Nephron (organoid): ENCODE results near the gene CARNS1.
"Not testable (repeated sequence)": the region's sequence is repeated elsewhere in the genome, so short reads cannot be mapped to it uniquely, and the experiment has no call there.

Experiments
- H3K27ac Mint-ChIP-seq, 3 experiments: 2 replicates each; pipeline ENCODE4 v1.8.0; 2020; ENCODE audit warnings: mixed read lengths in 3 of 3, mild to moderate bottlenecking in 2 of 3, moderate library complexity in 1 of 3
- H3K27me3 Mint-ChIP-seq: 2 replicates; pipeline ENCODE4 v1.8.0; 2021; ENCODE audit warnings: low read depth, mild to moderate bottlenecking, moderate library complexity, mixed read lengths
- H3K36me3 Mint-ChIP-seq: 2 replicates; pipeline ENCODE4 v1.8.0; 2020; ENCODE audit warnings: low read depth, mixed read lengths
- H3K4me1 Mint-ChIP-seq: 2 replicates; pipeline ENCODE4 v1.8.0; 2020; ENCODE audit warnings: mixed read lengths
- H3K4me3 Mint-ChIP-seq, 3 experiments: 2 replicates each; pipeline ENCODE4 v1.8.0; 2020; ENCODE audit warnings: mild to moderate bottlenecking in 3 of 3, mixed read lengths in 3 of 3, moderate library complexity in 2 of 3
- H3K9me3 Mint-ChIP-seq: 2 replicates; pipeline ENCODE4 v1.8.0; 2020; ENCODE audit warnings: mixed read lengths
- TF ChIP-seq, protein P1 (sequence below), 3 experiments: fragments of 200-600 bp; sonication (generic); IDR thresholded peaks; one replicate each; pipeline ENCODE4 v1.5.0; 2021; ENCODE audit warnings: antibody characterized with exemption in 3 of 3; ENCODE audit not compliant: unreplicated experiment in 3 of 3

CARNS1 gene

DNA sequence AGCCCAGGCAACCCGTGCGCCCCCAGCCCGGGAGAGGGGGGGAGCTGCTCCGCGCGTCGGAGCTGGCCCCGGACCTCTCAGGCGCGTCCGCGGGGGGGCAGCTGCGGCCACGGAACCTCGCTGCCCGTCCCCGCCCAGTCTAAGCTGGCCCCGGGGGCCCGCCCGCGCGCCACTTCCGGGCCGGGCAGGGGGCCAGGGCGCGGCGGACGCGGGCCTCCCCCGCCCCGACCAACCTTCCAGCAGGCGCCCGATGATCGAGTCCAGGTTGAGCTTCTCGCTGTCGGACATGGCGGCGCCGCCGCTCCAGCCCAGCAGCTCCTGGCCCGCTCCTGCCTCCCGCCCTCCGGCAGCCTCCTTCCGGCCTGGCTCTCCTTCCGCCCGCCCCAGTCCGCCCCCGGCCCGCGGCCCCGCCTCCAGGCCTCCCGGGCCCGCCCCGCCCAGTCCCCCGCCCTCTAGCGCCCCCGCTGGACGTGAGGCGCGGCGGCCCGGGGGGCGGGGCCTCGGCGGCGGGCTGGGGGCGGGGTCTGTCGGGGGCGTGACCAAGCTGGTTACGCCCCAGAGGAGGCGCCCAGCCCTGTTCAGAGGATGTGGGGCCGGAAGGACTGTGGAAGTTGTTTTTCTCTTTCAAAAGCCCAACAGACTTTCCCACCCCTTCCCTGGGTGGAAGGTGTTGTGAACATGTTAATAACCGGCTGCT, 13.8 kb upstream of the CARNS1 start, which contains the start of gene PPP1CA:
PPP1CA (minus strand) TSS at position 364 of the 697 bp plus-strand sequence; CDS start at position 288, 76 bp downstream.
- peak within 1 kb of the TSS; percentile 84 to 94 (median 91) for H3K4me3 Mint-ChIP-seq
- H3K36me3 Mint-ChIP-seq = peaks cover 10% of the 10 kb centered on the region
- no peaks in the 10 kb centered on the region for H3K27me3 Mint-ChIP-seq
- peak within 1 kb of the TSS; percentile 74 to 95 (median 93) for H3K27ac Mint-ChIP-seq
- peaks cover 18% of the 10 kb centered on the region for H3K4me1 Mint-ChIP-seq
- TF ChIP-seq, protein P1, sequence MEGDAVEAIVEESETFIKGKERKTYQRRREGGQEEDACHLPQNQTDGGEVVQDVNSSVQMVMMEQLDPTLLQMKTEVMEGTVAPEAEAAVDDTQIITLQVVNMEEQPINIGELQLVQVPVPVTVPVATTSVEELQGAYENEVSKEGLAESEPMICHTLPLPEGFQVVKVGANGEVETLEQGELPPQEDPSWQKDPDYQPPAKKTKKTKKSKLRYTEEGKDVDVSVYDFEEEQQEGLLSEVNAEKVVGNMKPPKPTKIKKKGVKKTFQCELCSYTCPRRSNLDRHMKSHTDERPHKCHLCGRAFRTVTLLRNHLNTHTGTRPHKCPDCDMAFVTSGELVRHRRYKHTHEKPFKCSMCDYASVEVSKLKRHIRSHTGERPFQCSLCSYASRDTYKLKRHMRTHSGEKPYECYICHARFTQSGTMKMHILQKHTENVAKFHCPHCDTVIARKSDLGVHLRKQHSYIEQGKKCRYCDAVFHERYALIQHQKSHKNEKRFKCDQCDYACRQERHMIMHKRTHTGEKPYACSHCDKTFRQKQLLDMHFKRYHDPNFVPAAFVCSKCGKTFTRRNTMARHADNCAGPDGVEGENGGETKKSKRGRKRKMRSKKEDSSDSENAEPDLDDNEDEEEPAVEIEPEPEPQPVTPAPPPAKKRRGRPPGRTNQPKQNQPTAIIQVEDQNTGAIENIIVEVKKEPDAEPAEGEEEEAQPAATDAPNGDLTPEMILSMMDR (IDR thresholded peaks at IDR 0.05; ENCODE audit: unreplicated experiment in 3 of 3) = peak; percentile 50 to 58 (median 54)
- no peaks in the 10 kb centered on the region for H3K9me3 Mint-ChIP-seq

DNA sequence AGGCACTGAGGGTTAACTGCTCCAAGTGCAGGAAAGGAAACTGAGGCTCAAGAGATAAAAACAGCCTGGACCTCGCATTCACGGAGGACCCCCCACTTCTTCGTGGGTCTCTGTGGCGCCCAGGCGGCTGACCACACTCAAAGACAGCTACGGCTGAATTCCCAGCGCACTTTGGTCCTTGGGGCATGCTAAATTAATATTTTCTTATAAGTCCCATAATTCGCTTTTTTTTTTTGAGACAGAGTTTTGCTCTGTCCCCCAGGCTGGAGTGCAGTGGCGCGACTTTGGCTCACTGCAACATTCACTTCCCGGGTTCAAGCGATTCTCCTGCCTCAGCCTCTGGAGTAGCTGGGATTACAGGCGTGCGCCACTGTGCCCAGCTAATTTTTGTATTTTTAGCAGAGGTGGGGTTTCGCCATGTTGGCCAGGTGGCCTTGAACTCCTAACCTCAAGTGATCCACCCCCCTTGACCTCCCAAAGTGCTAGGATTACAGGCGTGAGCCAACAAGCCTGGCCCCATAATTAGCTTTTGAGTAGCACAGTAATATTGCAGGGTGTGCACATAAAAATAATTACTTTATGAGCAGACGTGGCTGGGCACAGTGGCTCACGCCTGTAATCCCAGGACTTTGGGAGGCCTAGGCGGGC, 13.2 kb upstream of the CARNS1 start:
- not testable (repeated sequence) for H3K27me3 Mint-ChIP-seq, H3K9me3 Mint-ChIP-seq
- peak overlapping the region; percentile 43 to 56 (median 52) for H3K4me3 Mint-ChIP-seq
- peak overlapping the region; percentile 45 to 95 (median 93) for H3K27ac Mint-ChIP-seq
- peaks cover 10% of the 10 kb centered on the region for H3K36me3 Mint-ChIP-seq
- H3K4me1 Mint-ChIP-seq = peaks cover 22% of the 10 kb centered on the region

- not testable (repeated sequence) for H3K9me3 Mint-ChIP-seq, H3K27me3 Mint-ChIP-seq, H3K36me3 Mint-ChIP-seq
- Mint-ChIP-seq H3K4me1 (peaks cover 19% of the 10 kb centered on the region), H3K27ac (peak overlapping the region; percentile 65 to 95 (median 86)), H3K4me3 (peak overlapping the region in 2 of 3 experiments; percentile 49 to 64)
Measured at GRCh38 chr11:67403085-67403484, 12.4 kb upstream of the CARNS1 start.

DNA sequence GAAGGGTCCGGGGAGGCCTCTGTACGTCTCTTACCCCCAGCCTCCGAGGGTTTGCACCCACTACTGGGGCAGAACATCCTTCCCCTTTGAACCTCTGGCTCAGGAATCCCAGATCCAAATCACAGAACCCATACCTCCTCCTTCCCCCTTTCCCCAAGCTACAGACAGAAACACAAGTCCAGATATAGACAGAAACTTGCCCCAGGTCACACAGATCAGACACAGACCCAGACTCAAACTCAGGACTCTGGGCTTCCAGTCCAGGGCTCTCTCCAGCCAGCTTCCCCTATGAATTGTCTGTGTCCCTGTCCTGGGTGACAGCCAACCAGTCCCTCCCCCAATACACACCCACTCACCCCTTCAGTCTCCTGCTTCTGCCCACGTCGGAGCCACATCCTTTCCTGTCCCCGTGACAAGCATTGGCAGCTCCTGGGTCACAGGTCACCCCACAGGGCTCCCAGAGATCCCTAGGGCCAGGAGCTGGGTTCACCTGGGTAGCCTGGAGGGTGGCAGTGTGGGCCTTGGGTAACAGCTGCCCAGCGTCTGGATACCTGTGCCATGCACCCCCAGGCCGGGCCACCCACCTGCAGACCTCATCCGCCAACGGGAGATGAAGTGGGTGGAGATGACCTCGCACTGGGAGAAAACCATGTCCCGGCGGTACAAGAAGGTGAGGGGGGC, 10.8 kb upstream of the CARNS1 start:
- no peaks in the 10 kb centered on the region for H3K36me3 Mint-ChIP-seq
- H3K4me3 Mint-ChIP-seq = peak overlapping the region in 2 of 3 experiments; percentile 15 to 57
- H3K4me1 Mint-ChIP-seq = peaks cover 19% of the 10 kb centered on the region
- H3K27me3 Mint-ChIP-seq = peaks cover 5% of the 10 kb centered on the region
- H3K9me3 Mint-ChIP-seq = no peaks in the 10 kb centered on the region
- H3K27ac Mint-ChIP-seq = peak overlapping the region; percentile 23 to 86 (median 56)
- TF ChIP-seq, protein P1 (IDR thresholded peaks at IDR 0.05; ENCODE audit: unreplicated experiment in 3 of 3) = no peak

GRCh38 chr11:67405196-67405567, 10.3 kb upstream of the CARNS1 start:
- Mint-ChIP-seq H3K27me3 (peaks cover 5% of the 10 kb centered on the region), H3K27ac (no peak overlapping the region), H3K36me3 (no peaks in the 10 kb centered on the region), H3K4me3 (no peak overlapping the region), H3K9me3 (no peaks in the 10 kb centered on the region), H3K4me1 (peaks cover 17% of the 10 kb centered on the region)
- TF ChIP-seq, protein P1 (IDR thresholded peaks at IDR 0.05; ENCODE audit: unreplicated experiment in 3 of 3) = no peak

DNA sequence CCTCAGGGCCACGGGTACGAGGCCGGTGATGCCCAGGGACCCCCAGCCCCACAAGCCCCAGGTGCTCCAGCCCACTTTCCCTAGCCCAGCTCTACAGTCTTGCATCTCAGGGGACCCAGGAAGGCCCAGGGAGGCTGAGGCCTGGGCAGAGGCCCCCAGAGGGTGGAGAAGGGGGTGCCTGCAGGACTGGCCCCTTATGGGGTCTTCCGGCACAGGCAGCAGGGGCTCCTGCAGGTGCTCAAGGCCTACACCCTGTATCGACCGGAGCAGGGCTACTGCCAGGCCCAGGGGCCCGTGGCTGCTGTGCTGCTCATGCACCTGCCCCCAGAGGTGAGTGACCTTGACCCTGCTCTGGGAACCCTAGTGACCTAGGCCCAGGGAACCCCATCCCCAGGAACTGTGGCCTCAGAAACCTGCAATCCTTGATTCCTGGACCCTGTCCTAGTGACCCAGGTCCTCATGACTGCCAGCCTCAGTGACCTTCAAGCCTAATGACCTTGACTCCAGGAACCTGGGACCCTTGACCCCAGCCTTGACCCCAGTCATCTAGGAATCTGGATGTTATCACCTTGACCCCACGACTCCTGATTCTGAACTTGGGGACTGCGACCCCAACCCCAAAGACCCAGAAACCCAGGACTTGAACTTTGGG, 9.7 kb upstream of the CARNS1 start:
- no peak overlapping the region for H3K27ac Mint-ChIP-seq
- H3K4me3 Mint-ChIP-seq = no peak overlapping the region
- H3K27me3 Mint-ChIP-seq = peaks cover 5% of the 10 kb centered on the region
- no peaks in the 10 kb centered on the region for H3K36me3 Mint-ChIP-seq
- peaks cover 12% of the 10 kb centered on the region for H3K4me1 Mint-ChIP-seq
- no peaks in the 10 kb centered on the region for H3K9me3 Mint-ChIP-seq
- TF ChIP-seq, protein P1 (IDR thresholded peaks at IDR 0.05; ENCODE audit: unreplicated experiment in 3 of 3) = no peak
